Epithelial cell of esophagus (primary cell): ENCODE results near the gene KCNA3.

Experiments
- DNase-seq: peaks from one replicate; pipeline ENCODE4 v3.0.0; 2010; ENCODE audit warnings: low read depth
- H3K4me3 ChIP-seq: 2 replicates; pipeline ENCODE4 v1.5.1; 2011; ENCODE audit warnings: mild to moderate bottlenecking, low read length, control low read depth
- TF ChIP-seq, protein P1 (sequence below): IDR thresholded peaks from 2 replicates; pipeline ENCODE4 v1.5.1; 2011; ENCODE audit warnings: low read depth, mild to moderate bottlenecking, low read length, control low read depth, inconsistent platforms; ENCODE audit not compliant: insufficient read depth; ENCODE audit errors: missing control alignments

The KCNA3 gene

DNA sequence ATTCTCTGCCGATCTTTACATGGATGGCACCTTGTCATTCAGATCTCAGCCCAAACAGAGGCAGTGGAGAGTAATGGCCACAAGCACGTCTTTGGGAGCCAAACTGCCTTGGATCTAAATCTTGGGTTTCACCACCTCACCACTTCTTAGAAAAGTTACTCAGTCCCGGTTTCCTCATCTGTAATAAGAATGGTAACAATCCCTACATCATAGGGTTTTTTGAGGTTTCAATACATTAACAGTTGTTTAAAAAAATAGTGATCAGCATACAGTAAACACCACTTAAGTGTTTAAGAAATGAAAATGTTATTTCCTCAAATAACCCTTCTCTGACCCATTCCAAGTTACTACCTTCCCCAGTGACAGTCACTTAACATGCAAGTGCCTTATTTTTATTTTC, 38.5 kb upstream of the KCNA3 start:
- DNase-seq, result no peak
- no peak overlapping the region for H3K4me3 ChIP-seq
- TF ChIP-seq, protein P1, sequence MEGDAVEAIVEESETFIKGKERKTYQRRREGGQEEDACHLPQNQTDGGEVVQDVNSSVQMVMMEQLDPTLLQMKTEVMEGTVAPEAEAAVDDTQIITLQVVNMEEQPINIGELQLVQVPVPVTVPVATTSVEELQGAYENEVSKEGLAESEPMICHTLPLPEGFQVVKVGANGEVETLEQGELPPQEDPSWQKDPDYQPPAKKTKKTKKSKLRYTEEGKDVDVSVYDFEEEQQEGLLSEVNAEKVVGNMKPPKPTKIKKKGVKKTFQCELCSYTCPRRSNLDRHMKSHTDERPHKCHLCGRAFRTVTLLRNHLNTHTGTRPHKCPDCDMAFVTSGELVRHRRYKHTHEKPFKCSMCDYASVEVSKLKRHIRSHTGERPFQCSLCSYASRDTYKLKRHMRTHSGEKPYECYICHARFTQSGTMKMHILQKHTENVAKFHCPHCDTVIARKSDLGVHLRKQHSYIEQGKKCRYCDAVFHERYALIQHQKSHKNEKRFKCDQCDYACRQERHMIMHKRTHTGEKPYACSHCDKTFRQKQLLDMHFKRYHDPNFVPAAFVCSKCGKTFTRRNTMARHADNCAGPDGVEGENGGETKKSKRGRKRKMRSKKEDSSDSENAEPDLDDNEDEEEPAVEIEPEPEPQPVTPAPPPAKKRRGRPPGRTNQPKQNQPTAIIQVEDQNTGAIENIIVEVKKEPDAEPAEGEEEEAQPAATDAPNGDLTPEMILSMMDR, result no peak

DNA sequence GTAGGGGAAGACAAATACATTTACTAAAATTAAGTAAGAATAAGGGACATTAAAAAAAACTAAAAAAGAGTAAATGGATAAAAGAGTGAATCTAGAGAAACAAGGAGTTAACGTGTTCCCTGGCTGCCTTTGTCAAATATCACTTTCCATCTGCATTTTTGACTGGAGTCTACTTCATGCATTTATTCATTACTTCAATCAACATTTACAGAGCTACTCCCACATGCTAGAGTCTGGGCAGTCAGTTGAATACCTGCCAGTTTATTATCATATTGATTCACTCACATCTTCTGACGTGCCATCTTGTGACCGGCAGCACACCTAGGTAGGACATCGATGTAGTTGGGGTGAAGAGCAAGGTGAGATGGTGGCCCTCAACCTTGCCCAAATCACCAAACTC, 35.6 kb upstream of the KCNA3 start:
- TF ChIP-seq, protein P1, result no peak
- H3K4me3 ChIP-seq, result no peak overlapping the region
- DNase-seq, result no peak

DNA sequence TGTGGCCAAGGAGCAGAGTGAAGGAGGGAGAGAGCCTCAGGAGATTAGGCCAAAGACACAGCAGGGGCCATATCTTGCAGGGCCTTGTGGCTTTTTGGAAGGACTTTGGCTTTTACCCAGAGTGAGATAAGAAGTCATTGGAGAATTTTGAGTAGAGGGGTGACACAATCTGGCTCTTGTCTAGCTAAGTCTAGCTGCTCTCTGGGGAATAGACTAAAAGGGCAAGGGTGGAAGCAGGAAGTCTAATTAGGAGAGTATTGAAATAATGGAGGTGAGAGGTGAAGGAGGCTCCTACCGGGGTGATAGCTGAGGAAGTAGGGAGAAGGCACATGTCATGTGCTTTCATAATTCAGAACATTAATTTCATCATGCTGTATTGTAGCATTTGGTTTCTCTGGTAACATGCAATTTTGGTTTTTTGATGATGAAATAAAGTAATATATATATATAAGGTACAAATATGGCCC, 34.3 kb upstream of the KCNA3 start:
- no peak overlapping the region for H3K4me3 ChIP-seq
- TF ChIP-seq, protein P1, result no peak
- DNase-seq, result no peak

DNA sequence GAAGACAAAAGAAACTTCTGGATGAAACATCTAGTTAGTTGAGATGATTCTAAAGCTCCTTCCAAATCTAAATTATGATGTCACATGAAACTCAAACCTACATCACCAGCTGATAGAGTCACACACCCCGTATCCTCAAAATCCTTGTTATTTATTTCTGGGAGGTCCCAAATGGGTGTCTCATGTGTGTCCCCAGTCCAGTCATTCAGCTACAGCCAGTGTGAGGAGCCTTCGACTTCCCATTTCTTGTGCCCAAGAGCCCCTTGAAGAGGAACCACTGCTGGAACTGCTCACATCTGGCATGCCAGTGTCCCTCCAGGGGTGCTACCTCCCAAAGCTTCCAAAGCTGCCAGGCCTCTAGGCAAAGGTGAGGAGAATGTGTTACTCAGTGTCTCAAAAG, 32.5 kb upstream of the KCNA3 start:
- TF ChIP-seq, protein P1, result no peak
- DNase-seq, result no peak
- H3K4me3 ChIP-seq, result no peak overlapping the region

DNA sequence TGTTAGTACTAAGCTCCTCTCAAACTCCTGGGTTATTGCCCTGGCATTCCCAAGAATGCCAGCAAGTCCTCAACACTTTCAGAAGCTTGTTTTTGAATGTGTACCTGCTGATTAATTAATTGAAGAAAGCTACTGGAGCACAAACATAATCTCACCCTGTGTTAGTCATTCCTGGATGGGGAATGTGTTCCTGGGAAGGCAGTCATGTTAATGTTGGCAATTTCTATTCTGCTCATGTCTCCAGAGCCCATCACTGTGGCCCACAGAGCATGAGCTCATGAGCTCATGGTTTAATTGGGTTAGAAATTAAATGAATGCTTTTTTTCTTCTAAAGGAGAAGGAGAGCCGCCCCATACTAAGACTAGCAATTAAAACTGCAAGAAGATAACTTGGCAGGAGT, 31.9 kb upstream of the KCNA3 start:
- H3K4me3 ChIP-seq, result no peak overlapping the region
- no peak for DNase-seq
- TF ChIP-seq, protein P1, result no peak

DNA sequence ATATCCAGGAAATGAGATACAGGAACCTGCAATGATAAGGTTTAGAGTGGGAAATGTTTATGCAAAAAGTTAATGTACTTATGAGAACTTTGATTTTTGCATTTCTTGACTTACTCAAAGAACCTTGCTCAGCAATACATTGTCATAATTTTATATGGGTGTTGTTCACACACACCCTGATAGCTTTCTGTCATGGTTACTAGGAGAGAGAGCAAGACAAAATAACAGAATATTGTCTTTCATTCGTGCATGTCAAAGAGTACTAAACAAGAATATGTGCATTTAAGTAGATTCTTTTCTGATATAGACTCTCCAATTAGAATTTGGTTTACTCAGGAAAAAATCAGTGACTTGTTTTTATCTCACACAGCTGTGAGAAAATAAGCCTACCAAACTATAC, 27.5 kb upstream of the KCNA3 start:
- TF ChIP-seq, protein P1, result no peak
- no peak for DNase-seq
- H3K4me3 ChIP-seq, result no peak overlapping the region

DNA sequence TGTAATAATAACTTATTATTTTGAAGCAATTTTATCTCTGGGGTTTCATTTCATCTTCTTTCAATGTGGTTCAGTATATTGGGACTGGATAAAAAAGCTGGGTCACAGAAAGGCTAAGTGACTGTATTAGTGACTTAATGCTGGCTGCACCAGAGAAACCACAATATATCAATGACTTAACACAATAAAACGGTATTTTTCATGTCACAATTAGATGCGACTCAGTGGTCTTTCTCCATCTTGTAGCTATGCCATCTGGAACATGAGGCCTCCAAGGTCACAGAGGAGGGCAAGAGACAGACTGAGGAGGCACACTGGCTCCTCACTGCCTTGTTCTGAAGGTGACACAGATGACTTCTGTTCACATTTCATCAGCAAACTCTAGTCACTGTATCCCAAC, 26.0 kb upstream of the KCNA3 start:
- TF ChIP-seq, protein P1, result no peak
- no peak overlapping the region for H3K4me3 ChIP-seq
- DNase-seq, result no peak
